CD4-positive, CD25-positive, alpha-beta regulatory T cell (primary cell): ENCODE results near the gene KRTAP5-9. TPM values are rescaled to one million over a fixed set of nuclear protein-coding genes. Genes with fewer than 3 reads are reported as not detected.

ENCODE experiments used
- ATAC-seq, 2 donors: fragments of 150-1000 bp; cut with Tn5 transposase; one replicate each; pipeline ENCODE4 v1.10.0; 2021; ENCODE audit warnings: low read depth in 2 of 2, moderate number of reproducible peaks in 2 of 2, moderate library complexity in 1 of 2
- DNase-seq, 3 donors: peaks; one replicate each; pipeline versions ENCODE4 v3.0.0 to v3.0.0-alpha.2; 2012 to 2022; ENCODE audit warnings: mixed read lengths in 1 of 3
- H3K27ac ChIP-seq: one replicate; pipeline ENCODE4 v1.7.0; 2013; ENCODE audit warnings: mild to moderate bottlenecking, low read length; ENCODE audit not compliant: insufficient read depth, poor library complexity, severe bottlenecking
- H3K27me3 ChIP-seq: one replicate; pipeline ENCODE4 v1.7.0; 2013; ENCODE audit warnings: low read length; ENCODE audit not compliant: control insufficient read depth, insufficient read depth
- H3K36me3 ChIP-seq: one replicate; pipeline ENCODE4 v1.7.0; 2013; ENCODE audit warnings: mild to moderate bottlenecking, low read length, moderate library complexity; ENCODE audit not compliant: control insufficient read depth, insufficient read depth
- H3K4me1 ChIP-seq: 2 replicates; pipeline ENCODE4 v1.7.0; 2013; ENCODE audit warnings: mild to moderate bottlenecking, low read length; ENCODE audit not compliant: insufficient read depth, control insufficient read depth, poor library complexity, severe bottlenecking
- H3K4me3 ChIP-seq: one replicate; pipeline ENCODE4 v1.7.0; 2013; ENCODE audit warnings: low read depth, mild to moderate bottlenecking, low read length, moderate library complexity
- H3K9me3 ChIP-seq, 2 experiments: 1 replicate in 1 of 2; 2 replicates in 1 of 2; pipeline ENCODE4 v1.7.0; 2013; ENCODE audit warnings: low read length in 2 of 2, mild to moderate bottlenecking in 1 of 2, moderate library complexity in 1 of 2; ENCODE audit not compliant: control insufficient read depth in 2 of 2
- H3K27ac Mint-ChIP-seq, 3 donors: one replicate each; pipeline ENCODE4 v1.8.0; 2020 to 2022; ENCODE audit warnings: mild to moderate bottlenecking in 3 of 3, mixed read lengths in 3 of 3, moderate library complexity in 2 of 3
- H3K27me3 Mint-ChIP-seq: one replicate; pipeline ENCODE4 v1.8.0; 2022; ENCODE audit warnings: mild to moderate bottlenecking, mixed read lengths
- H3K36me3 Mint-ChIP-seq: one replicate; pipeline ENCODE4 v1.8.0; 2020; ENCODE audit warnings: mixed read lengths
- H3K4me1 Mint-ChIP-seq, 4 donors: one replicate each; pipeline ENCODE4 v1.8.0; 2020 to 2022; ENCODE audit warnings: mixed read lengths in 4 of 4, mild to moderate bottlenecking in 1 of 4
- H3K4me3 Mint-ChIP-seq, 4 donors: one replicate each; pipeline ENCODE4 v1.8.0; 2020 to 2022; ENCODE audit warnings: mild to moderate bottlenecking in 4 of 4, mixed read lengths in 4 of 4, moderate library complexity in 3 of 4
- H3K9me3 Mint-ChIP-seq, 7 donors: one replicate each; pipeline ENCODE4 v1.8.0; 2020 to 2022; ENCODE audit warnings: mixed read lengths in 7 of 7, mild to moderate bottlenecking in 3 of 7, moderate library complexity in 2 of 7
- polyA plus RNA-seq, 4 donors: library from polyadenylated mRNA; unstranded; fragments of 300-500 nt; fragmentation: Illumina TruSeq; gene quantifications; one replicate each; pipeline ENCODE4 v1.2.3, GENCODE V29; 2021
- total RNA-seq: library from RNA; stranded (reverse); gene quantifications from one replicate; pipeline ENCODE4 v1.2.3, GENCODE V29; 2022

Gene KRTAP5-9
- total and polyA plus RNA-seq, 5 donors from 2014 or later = 0.35 TPM; not detected in 4

DNA sequence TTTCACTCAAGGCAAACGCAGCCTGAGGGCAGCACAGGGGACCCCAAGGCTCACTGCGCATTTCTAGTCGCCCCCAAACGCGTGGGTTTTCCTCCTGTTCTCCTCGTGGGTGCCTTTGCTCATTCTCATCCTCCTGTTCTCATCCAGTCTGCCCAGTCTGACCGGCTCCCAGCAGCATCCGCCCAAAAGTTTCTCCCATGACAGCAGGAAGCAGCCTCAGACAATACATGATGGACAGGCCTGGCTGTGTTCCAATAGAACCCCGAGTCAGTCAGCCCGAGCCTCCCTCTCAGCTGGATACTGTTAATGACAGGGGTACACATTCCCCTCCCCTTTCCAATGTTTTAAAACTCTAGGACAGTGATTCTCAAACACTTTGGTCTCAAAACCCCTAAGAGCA is 43.7 kb upstream of the KRTAP5-9 start:
- Histone ChIP-seq H3K4me3 (no peak overlapping the region), H3K27ac (no peak overlapping the region), H3K27me3 (no peaks in the 10 kb centered on the region), H3K4me1 (no peaks in the 10 kb centered on the region), H3K9me3 (peaks cover 0 to 10% of the 10 kb centered on the region in 2 experiments), H3K36me3 (peaks cover 42% of the 10 kb centered on the region)
- peaks cover 3 to 27% (median 9%) of the 10 kb centered on the region in 7 donors for H3K9me3 Mint-ChIP-seq
- no peak overlapping the region for H3K4me3 Mint-ChIP-seq
- H3K36me3 Mint-ChIP-seq = peaks cover 40% of the 10 kb centered on the region
- no peak for ATAC-seq
- H3K27ac Mint-ChIP-seq = no peak overlapping the region
- peaks cover 0 to 4% (median under 1%) of the 10 kb centered on the region in 4 donors for H3K4me1 Mint-ChIP-seq
- H3K27me3 Mint-ChIP-seq = no peaks in the 10 kb centered on the region
- no peak for DNase-seq

DNA sequence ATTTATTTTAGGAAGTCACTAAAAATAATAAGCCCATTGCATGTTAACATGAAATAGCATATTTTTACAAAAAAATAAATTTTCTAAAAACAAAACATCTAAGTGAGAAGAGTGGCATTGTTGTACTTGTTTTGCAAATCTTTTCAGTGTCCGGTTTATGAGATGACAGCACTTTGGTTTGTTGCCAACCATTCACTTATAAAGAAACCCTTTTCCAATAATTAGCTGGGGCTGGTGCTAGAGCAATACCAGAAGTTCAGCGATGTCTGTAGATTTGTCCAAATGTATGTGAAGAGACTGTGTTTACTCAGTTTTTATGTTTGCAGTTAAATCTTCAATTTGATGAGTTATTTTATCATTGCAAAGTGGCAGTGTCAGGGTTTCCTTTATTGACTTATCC is 43.2 kb upstream of the KRTAP5-9 start:
- H3K4me3 ChIP-seq = no peak overlapping the region
- Mint-ChIP-seq H3K4me3 (no peak overlapping the region), H3K27ac (no peak overlapping the region), H3K4me1 (peaks cover 0 to 4% (median under 1%) of the 10 kb centered on the region in 4 donors), H3K27me3 (no peaks in the 10 kb centered on the region), H3K9me3 (peaks cover 6 to 32% (median 11%) of the 10 kb centered on the region in 7 donors), H3K36me3 (peaks cover 38% of the 10 kb centered on the region)
- DNase-seq (no peak), ATAC-seq (no peak)
- no peaks in the 10 kb centered on the region for H3K27me3 ChIP-seq
- H3K4me1 ChIP-seq = no peaks in the 10 kb centered on the region
- no peak overlapping the region for H3K27ac ChIP-seq
- H3K9me3 ChIP-seq = peaks cover 0 to 15% of the 10 kb centered on the region in 2 experiments
- peaks cover 38% of the 10 kb centered on the region for H3K36me3 ChIP-seq

DNA sequence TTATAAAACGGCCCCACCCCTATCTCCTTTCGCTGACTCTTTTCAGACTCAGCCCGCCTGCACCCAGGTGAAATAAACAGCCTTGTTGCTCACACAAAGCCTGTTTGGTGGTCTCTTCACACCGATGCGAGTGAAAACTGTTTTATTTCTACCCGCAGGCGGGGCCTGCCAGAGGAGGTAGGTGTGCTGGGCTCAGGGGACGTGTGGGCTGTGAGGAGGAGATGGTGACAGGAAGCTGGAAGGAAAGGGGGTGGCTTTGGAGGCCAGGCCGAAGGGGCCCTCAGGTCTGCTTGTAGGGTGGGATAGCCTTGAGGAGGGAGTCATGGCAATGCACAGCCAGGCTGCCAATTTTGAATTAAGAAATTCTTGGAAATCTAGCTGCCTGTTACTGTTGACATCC is 42.4 kb upstream of the KRTAP5-9 start:
- Histone ChIP-seq H3K27me3 (no peaks in the 10 kb centered on the region), H3K9me3 (peaks cover 0 to 17% of the 10 kb centered on the region in 2 experiments), H3K27ac (no peak overlapping the region), H3K36me3 (peaks cover 30% of the 10 kb centered on the region), H3K4me3 (no peak overlapping the region), H3K4me1 (no peaks in the 10 kb centered on the region)
- no peaks in the 10 kb centered on the region for H3K27me3 Mint-ChIP-seq
- H3K27ac Mint-ChIP-seq = no peak overlapping the region
- ATAC-seq (no peak), DNase-seq (no peak)
- peaks cover 0 to 2% (median 0%) of the 10 kb centered on the region in 4 donors for H3K4me1 Mint-ChIP-seq
- H3K4me3 Mint-ChIP-seq = no peak overlapping the region
- peaks cover 30% of the 10 kb centered on the region for H3K36me3 Mint-ChIP-seq
- peaks cover 6 to 39% (median 11%) of the 10 kb centered on the region in 7 donors for H3K9me3 Mint-ChIP-seq

DNA sequence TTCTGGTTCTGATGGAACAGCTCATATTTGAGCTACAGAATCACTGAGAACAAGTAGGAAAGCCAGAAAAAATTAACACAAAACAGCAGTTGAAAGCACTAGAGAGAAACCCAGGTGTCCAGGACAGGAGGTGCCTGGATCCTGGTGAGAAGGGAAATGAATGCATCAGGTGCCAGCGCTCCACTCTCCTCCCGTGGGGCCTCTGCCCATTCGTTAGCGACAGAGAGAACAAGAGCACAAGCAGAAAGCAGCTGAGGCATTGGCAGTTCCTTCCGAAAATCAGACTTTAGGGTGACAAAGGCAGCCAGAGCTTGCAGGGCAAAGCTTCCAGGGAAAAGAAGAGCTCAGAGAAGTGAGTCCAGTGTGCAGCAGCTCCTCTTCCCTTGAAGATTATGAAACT is 41.1 kb upstream of the KRTAP5-9 start:
- Histone ChIP-seq H3K27me3 (no peaks in the 10 kb centered on the region), H3K4me1 (no peaks in the 10 kb centered on the region), H3K4me3 (no peak overlapping the region), H3K9me3 (peaks cover 0 to 17% of the 10 kb centered on the region in 2 experiments), H3K27ac (no peak overlapping the region), H3K36me3 (peaks cover 19% of the 10 kb centered on the region)
- Mint-ChIP-seq H3K27ac (no peak overlapping the region), H3K9me3 (peaks cover 6 to 46% (median 11%) of the 10 kb centered on the region in 7 donors), H3K27me3 (no peaks in the 10 kb centered on the region), H3K36me3 (peaks cover 28% of the 10 kb centered on the region), H3K4me1 (peaks cover 0 to 2% (median 0%) of the 10 kb centered on the region in 4 donors), H3K4me3 (no peak overlapping the region)
- ATAC-seq (no peak), DNase-seq (no peak)

DNA sequence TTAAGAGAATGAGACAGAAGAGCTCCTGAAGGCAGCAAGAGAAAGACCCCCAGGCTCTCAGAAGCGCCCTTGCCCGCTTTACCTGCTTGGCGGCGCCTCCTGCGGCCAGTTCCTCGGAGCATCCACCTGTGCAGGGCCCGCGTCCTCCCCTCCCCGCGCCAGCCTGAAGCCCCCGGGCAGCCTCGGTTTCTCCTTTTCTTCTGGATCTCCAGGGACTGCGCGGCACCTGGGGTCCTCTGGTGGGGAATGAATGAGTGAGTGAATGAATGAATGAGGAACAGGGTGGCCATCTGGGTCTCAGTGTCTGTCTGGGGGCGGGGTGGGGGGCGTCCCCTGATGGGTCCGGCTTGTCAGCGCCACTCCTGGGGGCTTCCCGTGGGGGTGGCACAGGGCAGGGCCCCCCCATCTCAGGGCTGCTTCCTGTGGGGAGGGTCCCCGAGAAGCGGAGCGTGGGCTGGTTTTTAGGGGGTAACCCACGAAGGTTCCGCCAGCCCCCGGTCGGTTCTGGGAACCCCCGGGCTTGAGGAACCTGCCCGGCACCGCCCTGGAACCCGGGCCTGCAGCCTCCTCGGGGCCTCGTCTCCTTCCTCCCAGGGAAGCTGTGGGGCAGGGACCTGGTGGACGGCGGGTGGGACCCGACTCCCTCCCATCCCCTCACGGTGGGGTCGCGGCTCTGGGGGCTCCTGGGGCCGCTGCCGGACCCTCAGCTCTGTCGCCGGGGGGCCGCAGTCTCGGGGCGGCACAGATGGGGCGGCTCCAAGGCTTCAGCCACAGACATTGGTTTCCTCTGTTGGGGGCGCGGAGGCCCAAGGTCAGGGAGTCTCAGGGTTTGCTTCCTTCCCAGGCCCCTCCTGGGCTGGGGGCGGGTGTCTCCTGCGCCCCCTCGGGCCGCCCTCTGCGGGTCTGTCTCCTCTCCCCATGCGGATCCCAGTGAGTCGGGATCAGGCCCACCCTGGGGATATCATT is 29.4 kb upstream of the KRTAP5-9 start:
- H3K9me3 Mint-ChIP-seq = peaks cover 0 to 9% (median 2%) of the 10 kb centered on the region in 7 donors
- no peak overlapping the region for H3K4me3 Mint-ChIP-seq
- H3K4me3 ChIP-seq = no peak overlapping the region
- H3K9me3 ChIP-seq = no peaks in the 10 kb centered on the region
- ATAC-seq (no peak), DNase-seq (no peak)
- no peaks in the 10 kb centered on the region for H3K27me3 Mint-ChIP-seq
- no peak overlapping the region for H3K27ac ChIP-seq
- no peaks in the 10 kb centered on the region for H3K36me3 ChIP-seq
- no peaks in the 10 kb centered on the region for H3K27me3 ChIP-seq
- no peaks in the 10 kb centered on the region for H3K4me1 Mint-ChIP-seq
- H3K4me1 ChIP-seq = no peaks in the 10 kb centered on the region
- H3K27ac Mint-ChIP-seq = no peak overlapping the region
- no peaks in the 10 kb centered on the region for H3K36me3 Mint-ChIP-seq

DNA sequence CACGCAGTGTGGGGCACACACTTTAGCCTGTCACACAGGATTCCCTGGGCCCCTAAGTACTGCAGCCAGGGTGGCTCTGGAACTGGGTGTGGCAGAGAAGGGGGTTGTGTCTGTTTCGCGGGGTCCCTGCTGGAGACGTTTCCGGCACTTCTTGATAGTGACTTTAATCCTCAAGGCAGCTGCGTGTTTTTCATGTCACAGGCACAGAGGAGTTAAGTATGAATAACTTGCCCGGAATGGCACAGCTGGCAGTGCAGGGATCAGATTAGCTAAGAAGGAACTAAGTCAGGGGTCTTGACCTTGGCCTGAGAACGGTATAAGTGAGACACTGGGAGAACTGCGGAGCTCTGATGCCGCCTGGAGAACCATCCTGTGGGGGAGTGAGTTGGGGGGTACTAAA is 28.7 kb upstream of the KRTAP5-9 start:
- Histone ChIP-seq H3K27ac (no peak overlapping the region), H3K4me3 (no peak overlapping the region), H3K4me1 (no peaks in the 10 kb centered on the region), H3K36me3 (no peaks in the 10 kb centered on the region), H3K27me3 (no peaks in the 10 kb centered on the region), H3K9me3 (no peaks in the 10 kb centered on the region)
- Mint-ChIP-seq H3K4me3 (no peak overlapping the region), H3K27ac (no peak overlapping the region), H3K9me3 (peaks cover 0 to 11% (median 2%) of the 10 kb centered on the region in 7 donors), H3K4me1 (no peaks in the 10 kb centered on the region), H3K27me3 (no peaks in the 10 kb centered on the region), H3K36me3 (no peaks in the 10 kb centered on the region)
- ATAC-seq = no peak
- no peak for DNase-seq

DNA sequence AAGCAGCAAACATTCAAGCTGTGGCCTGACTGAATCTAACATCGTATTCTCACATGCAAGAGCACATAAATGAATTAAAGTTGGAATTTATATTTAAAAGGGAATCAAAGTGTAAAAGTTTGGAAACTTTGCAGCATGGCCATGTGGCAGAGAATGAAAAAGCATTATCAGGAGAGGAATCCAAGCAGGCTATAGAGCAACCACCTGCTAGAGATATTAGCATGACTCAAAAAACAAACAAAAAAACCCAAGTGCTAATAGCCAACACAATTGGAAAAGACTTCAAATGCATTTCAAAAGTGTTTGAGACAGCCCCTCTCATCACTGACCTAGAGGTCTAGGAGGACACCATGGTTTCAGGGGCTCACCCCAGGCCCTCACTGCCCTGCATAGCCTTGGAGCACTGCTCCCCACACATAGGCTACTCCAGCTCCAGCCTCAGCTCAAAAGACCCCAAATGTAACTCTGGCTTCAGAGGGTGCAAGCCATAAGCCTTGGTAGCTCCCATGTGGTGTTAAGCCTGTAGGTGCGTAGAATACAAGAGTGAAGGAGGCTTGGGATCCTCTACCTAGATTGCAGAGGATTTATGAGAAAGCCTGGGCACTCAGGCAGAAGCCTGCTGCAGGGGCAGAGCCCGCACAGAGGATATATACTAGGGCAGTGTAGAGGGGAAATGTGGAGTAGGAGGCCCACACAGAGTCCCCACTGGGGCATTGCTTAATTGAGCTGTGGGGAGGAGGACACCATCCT is 22.9 kb upstream of the KRTAP5-9 start:
- H3K27ac Mint-ChIP-seq = no peak overlapping the region
- Histone ChIP-seq H3K27ac (no peak overlapping the region), H3K4me1 (no peaks in the 10 kb centered on the region), H3K4me3 (no peak overlapping the region), H3K9me3 (no peaks in the 10 kb centered on the region), H3K36me3 (no peaks in the 10 kb centered on the region), H3K27me3 (no peaks in the 10 kb centered on the region)
- no peak overlapping the region for H3K4me3 Mint-ChIP-seq
- no peaks in the 10 kb centered on the region for H3K36me3 Mint-ChIP-seq
- H3K4me1 Mint-ChIP-seq = no peaks in the 10 kb centered on the region
- H3K27me3 Mint-ChIP-seq = peaks cover 4% of the 10 kb centered on the region
- no peak for DNase-seq
- ATAC-seq = no peak
- peaks cover 0 to 4% (median 0%) of the 10 kb centered on the region in 7 donors for H3K9me3 Mint-ChIP-seq
